GM18505 (cell line): Measurements from ENCODE around the gene FNDC1.
"Not testable (repeated sequence)": the region's sequence is repeated elsewhere in the genome, so short reads cannot be mapped to it uniquely, and the experiment has no call there.

Experiments used
- ATAC-seq: cut with Tn5 transposase; IDR thresholded peaks from one replicate; pipeline ENCODE4 v1.9.1; 2021; ENCODE audit not compliant: unreplicated experiment
- POLR2A ChIP-seq: IDR thresholded peaks from 4 replicates; pipeline ENCODE4 v1.6.1; 2011; ENCODE audit warnings: borderline replicate concordance; ENCODE audit not compliant: insufficient read depth, insufficient read length; ENCODE audit errors: extremely low read depth

Gene FNDC1

DNA sequence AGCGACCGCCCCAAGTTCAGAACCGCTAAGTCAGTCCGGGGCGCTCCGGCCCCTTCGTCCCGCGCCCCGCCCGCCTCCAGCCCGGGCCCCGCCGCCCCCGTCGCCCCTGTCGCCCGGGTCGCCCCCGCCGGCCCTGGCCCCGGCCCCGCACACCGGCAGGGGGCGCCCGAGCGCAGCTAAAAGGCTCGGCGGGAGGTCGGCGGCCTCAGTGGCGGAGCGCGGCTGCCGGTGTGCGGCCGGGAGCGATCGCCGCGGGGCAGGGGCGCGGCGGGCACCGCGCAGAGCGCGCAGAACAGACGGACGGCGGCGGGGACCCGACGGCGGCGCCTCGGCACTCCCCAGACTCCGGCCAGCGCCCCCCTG is at the start of gene FNDC1:
FNDC1 (plus strand) TSS at position 208 of the 363 bp plus-strand sequence. CDS start 197 bp downstream, outside the sequence.
- no peak for TF ChIP-seq POLR2A
- peak; percentile 73 for ATAC-seq

GRCh38 chr6:159119791-159120190 is 49.4 kb upstream of the FNDC1 start:
- no peak for TF ChIP-seq POLR2A
- no peak for ATAC-seq

DNA sequence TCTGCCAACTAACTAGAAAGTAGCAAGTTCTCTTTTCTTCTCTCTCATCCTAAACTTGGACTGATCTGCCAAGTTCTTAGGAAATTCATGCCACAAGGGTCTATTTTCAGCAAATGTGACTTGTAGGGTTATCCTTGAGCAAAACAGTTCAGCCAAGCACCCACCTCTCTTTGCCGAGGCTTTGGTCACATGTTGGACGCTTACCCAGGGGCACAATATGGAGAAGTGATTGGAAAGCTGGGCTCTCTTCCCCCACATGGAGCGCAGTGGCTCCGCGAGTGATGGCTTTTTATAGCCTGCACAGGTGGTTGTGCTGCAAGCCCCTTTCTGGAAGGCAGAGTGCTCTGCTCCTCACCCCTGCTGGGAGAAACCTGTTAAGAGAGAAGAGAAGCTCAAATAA is 47.7 kb upstream of the FNDC1 start:
- ATAC-seq: no peak
- no peak for TF ChIP-seq POLR2A

DNA sequence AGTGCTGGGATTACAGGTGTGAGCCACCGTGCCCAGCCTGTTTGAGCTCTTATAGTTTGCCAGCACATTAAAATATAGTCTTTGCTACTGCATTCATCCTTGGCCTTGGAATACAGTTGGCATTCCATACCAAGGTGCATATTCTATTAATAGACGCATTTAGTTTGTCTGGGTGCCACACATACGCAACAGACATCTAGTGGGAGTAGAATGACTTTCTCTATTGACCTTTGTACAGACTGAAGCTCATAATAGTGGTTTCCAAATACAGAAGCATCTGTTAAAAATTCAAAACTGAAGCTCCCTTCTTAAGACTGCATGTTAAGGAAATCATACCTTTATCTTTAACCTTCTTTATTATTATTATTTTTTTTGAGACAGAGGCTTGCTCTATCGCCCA is 46.7 kb upstream of the FNDC1 start:
- no peak for TF ChIP-seq POLR2A
- no peak for ATAC-seq

GRCh38 chr6:159123831-159124230 is 45.4 kb upstream of the FNDC1 start:
- not testable (repeated sequence) for ATAC-seq

GRCh38 chr6:159125014-159125609 is 44.1 kb upstream of the FNDC1 start:
- no peak for TF ChIP-seq POLR2A
- ATAC-seq: no peak

DNA sequence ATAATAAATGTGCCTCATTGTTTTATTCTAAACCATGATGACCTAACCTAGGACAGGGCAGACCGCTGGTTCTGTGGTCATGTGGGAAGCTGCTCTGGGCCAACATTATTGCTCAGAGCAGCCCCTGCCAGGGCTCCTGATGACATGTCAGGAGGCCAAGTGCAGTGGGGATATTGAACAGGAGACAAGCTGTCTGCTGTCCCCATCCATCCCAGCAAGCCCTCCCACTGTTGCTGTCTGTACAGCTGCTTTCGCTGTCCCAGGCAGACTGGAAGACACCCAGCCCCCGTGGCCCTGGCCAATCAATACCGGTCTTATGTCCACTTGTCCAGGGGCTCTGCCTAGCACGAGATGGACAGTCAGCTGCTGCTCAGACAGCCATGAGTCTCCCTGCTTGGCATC is 43.2 kb upstream of the FNDC1 start:
- no peak for TF ChIP-seq POLR2A
- ATAC-seq: no peak

- no peak for TF ChIP-seq POLR2A
- no peak for ATAC-seq
These were observed 42.6 kb upstream of the FNDC1 start for GRCh38 chr6:159126590-159126989.

DNA sequence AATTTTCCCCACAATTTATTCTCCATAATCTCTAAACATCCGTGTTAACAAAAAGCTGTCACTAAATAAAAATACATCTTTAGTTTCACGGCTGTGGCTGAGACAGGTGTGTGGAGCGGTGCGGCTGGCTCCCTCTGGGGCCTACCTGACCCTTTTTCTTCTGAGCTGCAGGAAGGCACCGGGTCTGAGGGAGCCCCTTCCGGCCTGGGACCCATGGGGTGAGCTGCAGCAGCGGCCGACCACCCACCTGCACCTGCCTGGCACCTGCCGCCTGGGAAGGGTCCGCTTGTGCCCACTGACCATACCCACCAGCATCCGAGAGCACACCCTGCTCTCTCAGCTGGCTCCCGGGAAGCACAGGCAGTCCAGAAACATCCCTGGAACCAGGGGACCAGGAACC is 41.5 kb upstream of the FNDC1 start:
- TF ChIP-seq POLR2A: no peak
- ATAC-seq: no peak

GRCh38 chr6:159128978-159129377 is 40.2 kb upstream of the FNDC1 start:
- no peak for TF ChIP-seq POLR2A
- ATAC-seq: no peak

GRCh38 chr6:159130846-159131245 is 38.4 kb upstream of the FNDC1 start:
- no peak for ATAC-seq
- TF ChIP-seq POLR2A: no peak

DNA sequence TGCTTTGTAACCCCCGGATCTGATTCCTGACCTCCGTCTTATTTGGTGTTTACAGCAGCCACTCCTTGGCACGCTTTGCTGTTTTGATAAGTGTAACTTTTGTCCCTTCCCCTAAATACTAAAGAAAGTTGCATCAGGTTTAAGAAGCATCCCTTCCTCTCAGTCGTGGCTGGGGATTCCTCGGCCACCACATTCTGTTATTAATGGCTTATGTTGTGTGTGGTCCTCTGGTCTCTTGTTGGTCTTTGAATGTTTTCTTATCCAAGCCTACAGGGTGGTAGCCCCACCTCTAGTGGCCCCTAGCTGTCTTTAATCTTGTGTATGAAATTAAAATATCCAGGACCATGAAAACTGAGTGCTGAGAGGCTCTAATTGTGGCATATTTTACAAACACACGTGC is 37.5 kb upstream of the FNDC1 start:
- ATAC-seq: no peak
- TF ChIP-seq POLR2A: no peak

DNA sequence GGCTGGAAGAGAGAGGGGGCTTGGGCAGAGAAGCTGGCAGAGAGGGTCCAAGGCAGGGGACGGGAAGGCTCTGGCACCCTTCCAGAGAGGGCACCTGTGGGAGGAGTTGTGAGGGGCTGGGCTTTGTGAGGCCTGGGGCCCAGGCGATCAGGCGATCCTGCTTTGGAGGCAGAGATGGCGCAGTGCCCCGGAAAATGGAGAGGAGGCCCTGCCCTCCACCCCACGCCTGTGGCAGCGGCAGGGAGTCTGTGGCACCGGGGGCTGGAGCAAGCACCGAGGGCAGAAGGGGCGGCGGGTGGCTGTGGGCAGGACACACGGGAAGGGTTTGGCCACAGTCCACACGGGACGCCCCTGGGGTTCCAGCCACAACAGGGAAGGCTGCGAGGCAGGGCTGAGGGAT is 36.5 kb upstream of the FNDC1 start:
- ATAC-seq: no peak

DNA sequence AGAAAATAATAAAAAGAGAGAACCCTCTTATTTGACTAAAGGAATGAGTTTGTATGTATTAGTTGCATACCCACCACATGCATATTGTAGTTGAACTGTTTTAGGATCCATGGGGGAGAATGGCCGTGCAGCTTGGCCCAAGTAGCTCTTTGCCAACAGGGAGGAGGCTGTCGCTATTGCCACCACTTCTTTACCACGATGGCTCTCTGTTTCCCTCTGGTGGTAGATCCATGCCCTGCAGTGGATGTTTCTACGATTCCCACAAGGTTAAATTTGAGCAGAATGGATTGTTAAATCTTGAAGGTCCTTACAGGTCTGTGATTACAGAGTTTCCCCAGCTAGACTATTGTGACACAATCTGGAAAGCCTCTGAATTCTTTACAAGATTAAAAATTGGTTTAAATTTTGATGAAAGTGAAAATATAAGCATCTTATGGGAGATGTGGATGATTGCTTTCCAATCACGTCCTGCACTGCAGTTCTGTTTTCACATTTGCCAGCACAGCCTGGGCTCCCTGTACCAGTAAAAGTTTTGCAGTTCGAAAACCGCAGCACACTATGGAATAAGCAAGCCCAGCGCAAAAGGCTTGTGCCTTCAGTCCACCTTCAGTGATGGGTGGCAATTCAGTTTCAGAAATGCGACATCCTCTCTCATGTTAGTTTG is 34.4 kb upstream of the FNDC1 start:
- no peak for TF ChIP-seq POLR2A
- ATAC-seq: peak; percentile 75

More for the DNA sequence above, 36.5 kb upstream of the FNDC1 start:
- no peak for TF ChIP-seq POLR2A

- no peak for ATAC-seq
- TF ChIP-seq POLR2A: no peak
These were observed 31.5 kb upstream of the FNDC1 start for GRCh38 chr6:159137676-159138075.
